GM19395 (cell line): ENCODE data around the gene HSBP1L1.

Source experiments
- ATAC-seq: cut with Tn5 transposase; IDR thresholded peaks from one replicate; pipeline ENCODE4 v1.9.1; 2021; ENCODE audit warnings: mild to moderate bottlenecking, moderate library complexity; ENCODE audit not compliant: unreplicated experiment

The HSBP1L1 gene

GRCh38 chr18:79964330-79965118 lies at the start of gene HSBP1L1:
HSBP1L1 (plus strand) TSS chr18:79964643; CDS start chr18:79964736, 93 bp downstream.
- ATAC-seq, result peak; percentile 53

- ATAC-seq, result no peak
Observed at GRCh38 chr18:79915161-79916127, 49.0 kb upstream of the HSBP1L1 start.

- no peak for ATAC-seq
Observed at GRCh38 chr18:79916128-79916494, 48.3 kb upstream of the HSBP1L1 start.

DNA sequence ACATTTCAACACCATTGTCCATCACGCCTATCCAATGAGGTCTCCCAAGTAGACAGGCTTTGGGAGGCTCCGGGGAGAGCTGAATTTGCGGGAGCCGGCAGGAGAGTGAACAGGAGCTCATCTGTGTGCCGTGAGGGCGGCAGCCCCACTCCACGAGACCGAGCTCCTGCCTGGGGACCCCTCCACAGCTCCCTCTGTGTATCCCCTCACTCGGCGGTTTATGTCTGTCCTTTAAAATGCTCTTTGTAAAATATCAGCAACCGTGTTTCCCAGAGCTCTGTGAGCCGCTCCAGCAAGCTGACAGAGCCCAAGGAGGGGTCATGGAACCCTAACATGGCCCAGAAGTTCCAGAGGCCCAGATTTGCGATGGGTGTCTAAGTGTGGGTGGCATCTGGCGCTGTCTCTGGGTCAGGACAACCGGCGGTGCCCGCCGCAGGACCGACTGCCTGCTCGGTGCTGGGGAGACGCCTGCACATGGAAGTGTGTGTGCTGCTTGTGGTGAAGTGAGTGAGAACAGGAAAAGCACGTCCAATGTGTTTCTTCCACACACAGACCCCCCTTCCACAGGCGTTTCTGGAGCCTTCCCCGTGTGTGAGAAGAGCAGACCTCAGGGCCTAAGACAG lies 47.8 kb upstream of the HSBP1L1 start:
- ATAC-seq, result no peak

DNA sequence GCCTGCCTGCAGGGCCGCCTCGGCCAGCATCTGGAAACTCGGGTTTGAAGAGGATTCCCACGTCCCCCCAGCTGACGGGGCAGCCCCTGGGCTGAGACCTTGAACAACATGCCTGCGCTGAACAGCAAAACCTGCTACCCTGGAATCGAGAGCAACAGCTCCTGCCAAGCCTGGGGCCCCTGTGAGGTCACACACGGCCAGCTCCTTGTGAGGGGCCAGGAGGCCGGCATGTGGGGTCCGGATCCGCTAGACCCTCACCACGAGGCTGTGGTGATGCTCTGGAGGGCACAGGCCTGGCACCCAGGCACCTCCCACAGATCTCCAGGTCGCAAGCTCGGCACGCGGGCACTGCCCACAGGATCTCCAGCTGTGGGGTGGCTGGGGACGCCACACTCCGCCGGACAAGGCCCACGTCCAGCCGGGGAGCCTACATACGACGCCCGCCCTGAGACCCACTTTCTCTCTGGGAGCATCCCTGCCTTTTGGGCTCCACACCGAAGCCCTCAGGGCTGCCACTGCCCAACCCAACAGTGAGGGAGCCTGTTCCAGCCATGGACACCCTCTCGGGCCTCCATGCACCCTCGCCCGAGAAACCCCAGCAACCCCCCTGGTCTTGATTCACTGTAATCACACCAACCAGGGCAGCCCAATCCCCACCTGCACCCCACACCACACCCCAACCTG lies 47.1 kb upstream of the HSBP1L1 start:
- ATAC-seq, result no peak

DNA sequence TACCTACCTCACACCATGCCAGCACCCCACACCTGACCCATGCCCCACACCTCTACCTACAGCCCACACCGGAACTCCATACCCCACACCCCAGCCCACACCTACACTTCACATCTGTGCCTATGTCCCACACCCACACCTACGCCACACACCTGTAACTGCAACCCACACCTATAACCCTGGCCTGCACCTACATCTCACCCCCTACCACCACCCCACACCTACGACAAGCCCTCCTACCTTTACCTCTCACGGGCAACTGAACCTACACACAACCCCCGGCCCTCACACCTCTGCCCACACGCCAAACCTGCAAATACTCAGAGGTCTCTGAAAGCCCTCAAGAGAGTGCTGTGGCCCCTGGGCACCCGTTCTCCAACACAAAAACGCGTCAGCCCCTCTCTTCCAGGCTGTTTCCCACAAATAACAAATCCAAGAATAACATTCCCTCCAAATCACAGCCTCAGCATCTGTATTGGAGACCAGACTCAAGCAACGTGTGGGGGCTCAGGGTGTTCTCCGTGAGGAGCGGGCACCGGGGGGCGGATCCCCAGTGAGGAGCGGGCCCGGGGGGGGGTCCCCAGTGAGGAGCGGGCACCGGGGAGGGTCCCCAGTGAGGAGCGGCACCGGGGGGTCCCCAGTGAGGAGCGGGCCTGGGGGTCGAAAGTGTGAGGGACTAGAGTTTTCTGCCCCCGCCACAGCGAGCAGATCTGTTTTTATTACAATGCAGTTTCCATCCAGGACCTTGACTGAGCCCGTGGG lies 46.4 kb upstream of the HSBP1L1 start:
- no peak for ATAC-seq

- no peak for ATAC-seq
Observed at GRCh38 chr18:79918615-79919011, 45.8 kb upstream of the HSBP1L1 start.

DNA sequence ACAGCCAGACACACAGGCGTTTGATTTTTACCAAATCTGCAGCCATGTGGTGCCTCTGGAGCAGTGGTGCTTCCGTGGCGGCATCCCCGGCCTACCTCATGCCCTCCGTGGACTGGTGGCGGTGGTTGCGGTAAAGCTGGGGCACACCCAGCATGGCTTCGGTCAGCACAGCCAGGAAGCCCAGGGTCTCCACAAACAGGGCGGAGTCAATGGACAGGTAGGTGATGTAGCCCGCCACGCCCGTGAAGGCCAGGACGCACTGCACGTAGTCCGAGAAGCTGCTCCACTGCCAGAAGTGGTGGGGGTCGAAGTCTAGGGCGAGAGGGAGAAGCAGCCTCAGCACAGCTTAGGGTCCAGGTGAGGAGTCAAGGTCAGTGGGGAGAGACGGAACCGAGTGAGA lies 45.4 kb upstream of the HSBP1L1 start:
- no peak for ATAC-seq

GRCh38 chr18:79921984-79922965 lies 42.2 kb upstream of the HSBP1L1 start:
- no peak for ATAC-seq

- ATAC-seq, result no peak
Observed at GRCh38 chr18:79922971-79923411, 41.5 kb upstream of the HSBP1L1 start.

GRCh38 chr18:79923896-79924585 lies 40.4 kb upstream of the HSBP1L1 start:
- no peak for ATAC-seq

DNA sequence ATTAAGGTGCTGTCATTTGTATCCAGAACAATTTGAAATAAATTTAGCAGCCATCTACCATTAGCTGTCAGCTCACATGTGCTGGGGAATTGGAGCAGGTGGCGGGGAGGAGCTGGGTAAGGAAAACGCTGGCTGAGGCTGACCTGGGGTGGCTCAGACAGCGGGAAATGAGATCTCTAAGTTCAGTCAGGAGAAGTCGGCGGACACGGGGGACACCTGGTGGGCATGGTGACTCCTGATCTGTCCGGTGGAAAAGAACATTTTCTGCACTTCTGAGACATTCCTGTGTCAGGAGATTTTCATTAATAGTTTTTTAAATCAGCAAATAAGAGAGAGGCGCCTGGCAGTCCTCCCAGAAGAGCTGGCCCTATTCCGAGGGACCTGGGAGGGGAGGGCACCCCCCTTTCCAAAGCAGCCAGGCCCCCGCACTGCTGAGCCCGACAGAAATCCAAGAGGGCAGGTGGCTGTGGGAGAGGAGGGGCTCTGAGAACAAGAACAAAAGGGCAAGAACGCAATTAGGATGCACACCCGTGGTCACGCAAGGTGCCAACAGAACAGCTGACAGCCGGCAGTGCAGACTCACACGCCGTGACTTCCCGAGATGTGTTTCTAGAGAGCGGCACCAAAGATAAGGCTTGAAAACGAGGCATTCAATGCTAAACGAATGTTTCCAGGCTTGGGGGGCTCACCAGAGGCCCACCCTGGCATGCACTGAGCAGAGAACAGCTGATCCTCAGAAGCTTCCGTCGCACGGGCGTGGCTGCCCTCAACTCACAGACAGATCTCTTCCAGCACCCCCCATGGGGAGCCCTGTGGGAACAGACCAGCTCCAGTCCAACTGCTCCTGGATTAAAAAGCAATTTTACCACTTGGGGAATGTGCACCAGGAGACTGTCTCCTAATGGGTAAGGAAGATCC lies 39.4 kb upstream of the HSBP1L1 start:
- no peak for ATAC-seq

DNA sequence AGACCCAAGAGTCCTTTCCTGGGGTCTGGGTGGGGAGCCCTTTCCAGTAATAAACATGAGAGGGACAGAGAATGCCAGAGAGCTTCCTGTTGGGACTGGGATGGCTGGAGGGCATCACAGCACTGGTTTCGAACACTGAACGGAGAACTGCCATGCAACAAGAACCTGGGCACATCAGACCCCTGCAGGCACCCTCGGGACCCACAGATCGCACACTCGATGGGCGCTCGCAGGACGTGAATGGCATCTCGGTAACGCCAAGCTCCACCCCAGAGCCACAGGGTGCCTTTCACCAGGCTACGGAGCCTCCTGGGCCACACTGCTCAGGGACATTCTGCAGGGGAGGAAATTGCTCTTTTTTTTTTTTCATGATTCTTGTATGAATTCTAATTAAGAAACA lies 38.1 kb upstream of the HSBP1L1 start:
- no peak for ATAC-seq

DNA sequence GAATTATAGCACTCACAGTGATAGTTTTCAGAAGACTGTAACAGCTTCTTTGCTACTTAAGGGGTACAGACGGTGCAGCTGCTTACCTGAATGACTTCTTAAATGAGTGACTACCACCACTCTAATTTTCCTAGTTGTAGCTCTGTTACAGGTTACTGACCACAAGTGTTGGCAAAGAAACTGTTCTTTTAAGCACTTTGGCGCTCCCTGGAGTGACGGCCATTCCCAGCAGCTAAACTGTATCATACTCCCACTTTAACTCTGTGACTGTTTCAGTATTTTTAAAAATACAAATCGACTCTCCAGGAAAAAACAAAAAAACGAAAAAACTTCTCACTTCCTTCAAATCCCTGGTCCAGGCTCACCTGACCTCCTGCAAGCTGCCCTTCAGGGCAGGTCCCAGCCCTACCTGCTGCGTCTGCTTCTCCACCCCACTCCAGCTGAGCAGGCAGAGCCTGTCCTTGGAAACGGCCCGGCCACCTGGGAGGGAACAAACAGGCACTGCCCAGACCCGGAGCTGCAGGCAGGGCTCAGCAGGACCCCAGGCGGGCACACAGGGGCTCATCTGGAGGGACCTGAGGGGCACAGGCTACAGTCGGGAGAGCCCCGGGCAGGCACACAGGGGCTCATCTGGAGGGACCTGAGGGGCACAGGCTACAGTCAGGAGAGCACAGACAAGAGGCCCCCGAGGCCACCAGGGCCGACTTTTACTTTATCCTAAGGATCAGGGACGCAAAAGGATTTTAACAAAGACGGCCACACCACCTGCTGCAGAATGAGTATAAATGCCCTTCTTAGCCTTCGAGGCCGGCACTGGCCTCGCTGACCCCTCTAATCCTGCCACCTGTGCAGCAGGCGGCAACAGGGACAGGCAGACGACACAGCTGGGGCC lies 37.5 kb upstream of the HSBP1L1 start:
- no peak for ATAC-seq

DNA sequence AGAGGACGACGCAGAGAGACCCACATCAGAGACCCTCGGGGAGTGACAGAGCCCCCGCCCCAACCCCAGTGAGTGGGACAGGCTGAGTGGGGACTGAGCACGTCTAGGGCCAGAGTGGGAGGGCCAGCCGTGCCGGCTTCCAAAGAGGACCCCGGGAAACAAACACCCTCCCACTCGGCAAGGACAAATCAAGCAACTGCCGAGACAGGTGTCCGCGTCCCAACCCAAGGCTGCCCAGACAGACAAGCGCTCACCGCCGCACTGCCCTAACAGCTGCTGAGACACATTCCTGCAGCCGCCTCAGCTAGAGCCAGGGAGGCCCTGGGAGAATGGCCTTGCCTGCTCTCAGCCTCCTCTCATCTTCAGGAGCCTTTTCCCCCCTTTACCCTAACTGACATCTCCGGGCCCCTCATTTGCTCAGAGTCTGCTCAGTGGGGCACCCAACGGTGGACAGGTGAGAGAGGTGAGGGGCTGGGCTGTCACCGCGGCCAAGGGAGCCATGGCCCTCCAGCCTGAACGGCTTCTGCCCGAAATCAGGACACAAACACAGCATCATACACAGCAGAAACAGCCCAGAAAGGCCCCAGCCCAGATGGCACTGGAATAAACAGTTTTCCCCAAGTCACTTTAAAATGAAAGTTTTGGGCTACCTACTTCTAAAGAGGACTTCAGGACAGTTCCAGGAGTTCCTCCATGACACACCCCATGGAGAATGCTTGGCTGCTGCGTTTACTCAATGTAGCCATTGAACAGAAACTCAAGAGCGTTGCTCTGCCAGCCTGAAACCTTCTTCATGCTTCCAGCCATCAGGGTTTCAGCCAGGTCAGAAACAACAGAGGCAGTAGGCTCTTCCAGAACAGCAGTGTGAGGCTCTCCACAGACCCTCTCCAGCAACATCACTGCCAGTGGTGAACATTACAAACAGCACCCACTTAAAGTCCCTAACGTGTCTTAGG lies 36.6 kb upstream of the HSBP1L1 start:
- ATAC-seq, result no peak
